HepG2 (cell line): ENCODE measurements around the gene SLC50A1. TPM values are rescaled to one million over a fixed set of nuclear protein-coding genes. Genes with fewer than 3 reads are reported as not detected.

ENCODE experiments used
- AHR ChIP-seq: IDR thresholded peaks from 2 replicates; pipeline ENCODE4 v1.6.1; 2018; ENCODE audit warnings: missing genetic modification reagents, missing compliant biosample characterization
- FOXA1 ChIP-seq, 2 experiments: fragments of 450-650 bp in 1 of 2; sonication (generic) in 1 of 2; formaldehyde crosslinking in 1 of 2; IDR thresholded peaks; 2 replicates each; pipeline versions ENCODE4 v1.4.0 to v1.6.1; 2016 to 2020; ENCODE audit warnings: missing genetic modification reagents in 1 of 2
- FOXC1 ChIP-seq: sonication (generic); formaldehyde crosslinking; IDR thresholded peaks from 2 replicates; pipeline ENCODE4 v1.8.0; 2022; ENCODE audit warnings: mild to moderate bottlenecking, missing genetic modification reagents, borderline replicate concordance
- FOXP1 ChIP-seq, 2 experiments: fragments of 450-650 bp in 1 of 2; IDR thresholded peaks; 2 replicates each; pipeline ENCODE4 v1.6.1; 2017 to 2018; ENCODE audit warnings: antibody characterized with exemption in 1 of 2
- IKZF1 ChIP-seq: fragments of 450-650 bp; IDR thresholded peaks from 2 replicates; pipeline ENCODE4 v1.7.1; 2016
- JARID2 ChIP-seq: sonication (generic); formaldehyde crosslinking; IDR thresholded peaks from 2 replicates; pipeline ENCODE4 v1.8.1; 2023; ENCODE audit warnings: missing genetic modification reagents, inconsistent platforms; ENCODE audit not compliant: insufficient replicate concordance
- JDP2 ChIP-seq: sonication (generic); formaldehyde crosslinking; IDR thresholded peaks from 2 replicates; pipeline ENCODE4 v1.8.1; 2022; ENCODE audit warnings: missing genetic modification reagents, borderline replicate concordance
- JUND ChIP-seq: sonication (generic); formaldehyde crosslinking; IDR thresholded peaks from 2 replicates; pipeline ENCODE4 v1.8.0; 2022; ENCODE audit warnings: mild to moderate bottlenecking, missing genetic modification reagents
- KDM4B ChIP-seq: sonication (generic); formaldehyde crosslinking; IDR thresholded peaks from 2 replicates; pipeline ENCODE4 v1.4.0; 2020; ENCODE audit warnings: missing genetic modification reagents
- NKX3-1 ChIP-seq: sonication (generic); formaldehyde crosslinking; IDR thresholded peaks from 2 replicates; pipeline ENCODE4 v1.5.0; 2020; ENCODE audit warnings: missing genetic modification reagents
- PAX8 ChIP-seq: sonication (generic); formaldehyde crosslinking; IDR thresholded peaks from 2 replicates; pipeline ENCODE4 v1.8.0; 2022; ENCODE audit warnings: mild to moderate bottlenecking, missing genetic modification reagents, borderline replicate concordance
- PREB ChIP-seq: sonication (generic); formaldehyde crosslinking; IDR thresholded peaks from 2 replicates; pipeline ENCODE4 v1.4.0; 2020; ENCODE audit warnings: missing genetic modification reagents
- SRSF9 ChIP-seq: fragments of 200-400 bp; formaldehyde crosslinking; IDR thresholded peaks from 2 replicates; pipeline ENCODE4 v1.6.1; 2018; ENCODE audit warnings: borderline replicate concordance, mild to moderate bottlenecking, low read depth, low read length; ENCODE audit not compliant: insufficient read depth, poor library complexity, severe bottlenecking
- TGIF2 ChIP-seq: IDR thresholded peaks from 2 replicates; pipeline ENCODE4 v1.6.1; 2016; ENCODE audit warnings: control low read depth, missing compliant biosample characterization
- ZBTB34 ChIP-seq: sonication (generic); formaldehyde crosslinking; IDR thresholded peaks from 2 replicates; pipeline ENCODE4 v1.8.0; 2022; ENCODE audit warnings: mild to moderate bottlenecking, missing genetic modification reagents
- ZFP82 ChIP-seq: sonication (generic); formaldehyde crosslinking; IDR thresholded peaks from 2 replicates; pipeline ENCODE4 v1.5.1; 2020; ENCODE audit warnings: mild to moderate bottlenecking, missing genetic modification reagents, borderline replicate concordance
- ZNF138 ChIP-seq: sonication (generic); formaldehyde crosslinking; IDR thresholded peaks from 2 replicates; pipeline ENCODE4 v1.5.0; 2020; ENCODE audit warnings: mild to moderate bottlenecking, low read depth, missing genetic modification reagents
- ZNF282 ChIP-seq: fragments of 450-650 bp; IDR thresholded peaks from 2 replicates; pipeline ENCODE4 v1.6.1; 2018; ENCODE audit not compliant: partially characterized antibody
- ZNF644 ChIP-seq: IDR thresholded peaks from 2 replicates; pipeline ENCODE4 v1.6.1; 2016; ENCODE audit warnings: low read depth
- ZNF703 ChIP-seq: sonication (generic); formaldehyde crosslinking; IDR thresholded peaks from 2 replicates; pipeline ENCODE4 v1.5.1; 2020; ENCODE audit warnings: missing genetic modification reagents, mild to moderate bottlenecking, moderate library complexity, borderline replicate concordance
- ZNF709 ChIP-seq: sonication (generic); formaldehyde crosslinking; IDR thresholded peaks from 2 replicates; pipeline ENCODE4 v1.5.0; 2020; ENCODE audit warnings: mild to moderate bottlenecking, missing genetic modification reagents
- ZNF775 ChIP-seq: sonication (generic); formaldehyde crosslinking; IDR thresholded peaks from 2 replicates; pipeline ENCODE4 v1.4.0; 2020; ENCODE audit warnings: missing genetic modification reagents, mild to moderate bottlenecking, moderate library complexity, borderline replicate concordance
- ZSCAN20 ChIP-seq: sonication (generic); formaldehyde crosslinking; IDR thresholded peaks from 2 replicates; pipeline ENCODE4 v1.4.0; 2020; ENCODE audit warnings: missing genetic modification reagents, mild to moderate bottlenecking, borderline replicate concordance
- ZSCAN9 ChIP-seq: IDR thresholded peaks from 2 replicates; pipeline ENCODE4 v1.6.1; 2016; ENCODE audit warnings: borderline replicate concordance
- polyA plus RNA-seq, 8 experiments: library from polyadenylated mRNA; depleted of rRNA in 3 of 8; stranded (reverse) in 7 of 8; unstranded in 1 of 8; fragments of >200 nt; fragmentation: Illumina TruSeq in 4 of 8; extraction: Trizol in 4 of 8; gene quantifications; 2 replicates each; pipeline versions ENCODE4 v1.2.1 to v1.2.3, GENCODE V29; 2011 to 2016; ENCODE audit warnings: low read depth in 4 of 8, missing spikeins in 1 of 8, mixed read lengths in 1 of 8; ENCODE audit not compliant: insufficient read depth in 1 of 8
- total RNA-seq, 5 experiments: library from RNA; depleted of rRNA; stranded (reverse); fragments of >200 nt; fragmentation: Illumina TruSeq; extraction: Trizol; gene quantifications; 2 replicates each; pipeline ENCODE4 v1.2.3, GENCODE V29; 2016; ENCODE audit warnings: low read depth in 1 of 5
- TF ChIP-seq, protein P1 (sequence below): sonication (generic); formaldehyde crosslinking; IDR thresholded peaks from 2 replicates; pipeline ENCODE4 v1.8.1; 2022; ENCODE audit warnings: low read depth, mild to moderate bottlenecking, missing genetic modification reagents

The SLC50A1 gene
- total and polyA plus RNA-seq, 2 of the 13 experiments (the other 11 are each of a cell fraction or from before 2014, with no cell fraction given) = 22.5 to 46.8 TPM

DNA sequence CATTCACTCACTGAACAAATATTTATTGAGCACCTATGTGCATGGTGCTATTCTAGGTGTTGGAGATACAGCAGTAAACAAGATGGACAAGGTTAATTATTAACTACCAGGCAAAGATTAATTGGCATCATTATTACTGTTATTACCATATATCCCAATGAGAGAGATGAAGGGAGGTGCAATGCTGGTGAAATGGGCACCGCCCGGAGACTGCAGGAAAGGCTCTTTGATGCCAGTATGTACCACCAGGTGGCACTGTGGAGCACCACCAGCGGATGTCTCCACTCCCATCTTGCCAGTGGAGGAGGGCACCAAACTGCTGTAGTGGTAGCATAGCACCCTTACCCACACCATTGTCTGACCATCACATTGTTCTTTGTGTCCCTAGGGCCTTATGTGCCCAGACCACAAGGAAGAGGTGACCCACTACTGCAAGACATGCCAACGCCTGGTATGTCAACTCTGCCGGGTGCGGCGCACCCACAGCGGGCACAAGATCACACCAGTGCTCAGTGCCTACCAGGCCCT, 41.0 kb downstream of the SLC50A1 start (continued):
- TF ChIP-seq ZSCAN20 (CRISPR knock-in tag) = no peak
- no peak for TF ChIP-seq KDM4B (CRISPR knock-in tag)
- no peak for TF ChIP-seq PAX8 (CRISPR knock-in tag)
- no peak for TF ChIP-seq AHR (CRISPR knock-in tag)
- no peak for TF ChIP-seq ZNF703
- TF ChIP-seq NKX3-1 (CRISPR knock-in tag) = no peak
- TF ChIP-seq ZNF709 = no peak
- no peak for TF ChIP-seq FOXP1 (IDR thresholded peaks at IDR 0.05)
- peak; percentile 20; the same call in 1 of the 2 replicates for TF ChIP-seq FOXP1 (CRISPR knock-in tag; IDR thresholded peaks at IDR 0.05)
- no peak for TF ChIP-seq ZNF775 (CRISPR knock-in tag)
- no peak for TF ChIP-seq JARID2 (CRISPR knock-in tag)
- no peak for TF ChIP-seq ZSCAN9 (CRISPR knock-in tag)
- TF ChIP-seq TGIF2 (CRISPR knock-in tag) = no peak
- no peak for TF ChIP-seq ZNF282
- TF ChIP-seq, protein P1, sequence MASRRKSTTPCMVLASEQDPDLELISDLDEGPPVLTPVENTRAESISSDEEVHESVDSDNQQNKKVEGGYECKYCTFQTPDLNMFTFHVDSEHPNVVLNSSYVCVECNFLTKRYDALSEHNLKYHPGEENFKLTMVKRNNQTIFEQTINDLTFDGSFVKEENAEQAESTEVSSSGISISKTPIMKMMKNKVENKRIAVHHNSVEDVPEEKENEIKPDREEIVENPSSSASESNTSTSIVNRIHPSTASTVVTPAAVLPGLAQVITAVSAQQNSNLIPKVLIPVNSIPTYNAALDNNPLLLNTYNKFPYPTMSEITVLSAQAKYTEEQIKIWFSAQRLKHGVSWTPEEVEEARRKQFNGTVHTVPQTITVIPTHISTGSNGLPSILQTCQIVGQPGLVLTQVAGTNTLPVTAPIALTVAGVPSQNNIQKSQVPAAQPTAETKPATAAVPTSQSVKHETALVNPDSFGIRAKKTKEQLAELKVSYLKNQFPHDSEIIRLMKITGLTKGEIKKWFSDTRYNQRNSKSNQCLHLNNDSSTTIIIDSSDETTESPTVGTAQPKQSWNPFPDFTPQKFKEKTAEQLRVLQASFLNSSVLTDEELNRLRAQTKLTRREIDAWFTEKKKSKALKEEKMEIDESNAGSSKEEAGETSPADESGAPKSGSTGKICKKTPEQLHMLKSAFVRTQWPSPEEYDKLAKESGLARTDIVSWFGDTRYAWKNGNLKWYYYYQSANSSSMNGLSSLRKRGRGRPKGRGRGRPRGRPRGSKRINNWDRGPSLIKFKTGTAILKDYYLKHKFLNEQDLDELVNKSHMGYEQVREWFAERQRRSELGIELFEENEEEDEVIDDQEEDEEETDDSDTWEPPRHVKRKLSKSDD = no peak
- TF ChIP-seq JDP2 (CRISPR knock-in tag) = no peak
- no peak for TF ChIP-seq PREB (CRISPR knock-in tag)
- TF ChIP-seq ZNF644 (CRISPR knock-in tag) = no peak
- no peak for TF ChIP-seq IKZF1
- no peak for TF ChIP-seq ZBTB34
- TF ChIP-seq ZNF138 (CRISPR knock-in tag) = no peak
- TF ChIP-seq JUND (CRISPR knock-in tag) = no peak
- no peak for TF ChIP-seq SRSF9
- no peak for TF ChIP-seq FOXC1 (CRISPR knock-in tag)
- TF ChIP-seq FOXA1 (IDR thresholded peaks at IDR 0.05) = no peak
- no peak for TF ChIP-seq FOXA1 (CRISPR knock-in tag; IDR thresholded peaks at IDR 0.05)
- TF ChIP-seq ZFP82 (CRISPR knock-in tag) = no peak
